H9 (cell line): ENCODE measurements around the gene LARGE1. TPM values are rescaled to one million over a fixed set of nuclear protein-coding genes. Genes with fewer than 3 reads are reported as not detected.

ENCODE experiments used
- DNase-seq: peaks from one replicate; pipeline ENCODE4 v3.0.0-alpha.2; 2017
- H2AFZ ChIP-seq: one replicate; pipeline ENCODE4 v1.6.1; 2013; ENCODE audit warnings: mild to moderate bottlenecking, low read length, control low read depth, moderate library complexity
- H2AK5ac ChIP-seq: 2 replicates; pipeline ENCODE4 v1.6.1; 2013; ENCODE audit warnings: low read length, control low read depth, mixed read lengths; ENCODE audit not compliant: insufficient read length
- H2BK120ac ChIP-seq: one replicate; pipeline ENCODE4 v1.6.1; 2013; ENCODE audit warnings: low read depth, mild to moderate bottlenecking, low read length, control low read depth, inconsistent platforms; ENCODE audit not compliant: poor library complexity, severe bottlenecking
- H2BK12ac ChIP-seq: 2 replicates; pipeline ENCODE4 v1.6.1; 2013; ENCODE audit warnings: low read length, control low read depth, mixed read lengths, low read depth; ENCODE audit not compliant: insufficient read length
- H2BK15ac ChIP-seq: 2 replicates; pipeline ENCODE4 v1.6.1; 2013; ENCODE audit warnings: low read depth, low read length, control low read depth
- H2BK20ac ChIP-seq: one replicate; pipeline ENCODE4 v1.6.1; 2013; ENCODE audit warnings: low read depth, mild to moderate bottlenecking, low read length, control low read depth, inconsistent platforms; ENCODE audit not compliant: poor library complexity, severe bottlenecking
- H2BK5ac ChIP-seq: 2 replicates; pipeline ENCODE4 v1.6.1; 2013; ENCODE audit warnings: low read length, control low read depth, mixed read lengths; ENCODE audit not compliant: insufficient read length
- H3K14ac ChIP-seq: 2 replicates; pipeline ENCODE4 v1.6.1; 2013; ENCODE audit warnings: low read length, control low read depth; ENCODE audit not compliant: insufficient read depth
- H3K18ac ChIP-seq: 2 replicates; pipeline ENCODE4 v1.6.1; 2013; ENCODE audit warnings: low read depth, mild to moderate bottlenecking, mixed read lengths, low read length, control low read depth; ENCODE audit not compliant: insufficient read length
- H3K23ac ChIP-seq: 2 replicates; pipeline ENCODE4 v1.6.1; 2013; ENCODE audit warnings: low read length, control low read depth, mixed read lengths, low read depth; ENCODE audit not compliant: insufficient read length
- H3K23me2 ChIP-seq: 2 replicates; pipeline ENCODE4 v1.6.1; 2013; ENCODE audit warnings: low read depth, mild to moderate bottlenecking, mixed read lengths, low read length, control low read depth; ENCODE audit not compliant: insufficient read length, poor library complexity, severe bottlenecking
- H3K27ac ChIP-seq: 2 replicates; pipeline ENCODE4 v1.5.1; 2013; ENCODE audit warnings: low read length, control low read depth, mixed read lengths, low read depth; ENCODE audit not compliant: insufficient read length
- H3K27me3 ChIP-seq: 2 replicates; pipeline ENCODE4 v1.6.1; 2013; ENCODE audit warnings: low read length, control low read depth, inconsistent platforms; ENCODE audit not compliant: insufficient read depth
- H3K4ac ChIP-seq: 2 replicates; pipeline ENCODE4 v1.6.1; 2013; ENCODE audit warnings: low read depth, mild to moderate bottlenecking, control low read depth, inconsistent platforms, low read length, moderate library complexity
- H3K4me1 ChIP-seq: 2 replicates; pipeline ENCODE4 v1.6.1; 2013; ENCODE audit warnings: low read length, control low read depth, inconsistent platforms; ENCODE audit not compliant: insufficient read depth
- H3K4me2 ChIP-seq: 2 replicates; pipeline ENCODE4 v1.6.1; 2013; ENCODE audit warnings: low read length, control low read depth, mixed read lengths; ENCODE audit not compliant: insufficient read length, insufficient read depth
- H3K56ac ChIP-seq: 2 replicates; pipeline ENCODE4 v1.6.1; 2013; ENCODE audit warnings: low read depth, mild to moderate bottlenecking, mixed read lengths, low read length, control low read depth; ENCODE audit not compliant: insufficient read length
- H3K79me1 ChIP-seq: 2 replicates; pipeline ENCODE4 v1.6.1; 2013; ENCODE audit warnings: low read depth, mild to moderate bottlenecking, moderate library complexity, low read length, control low read depth, inconsistent platforms; ENCODE audit not compliant: insufficient read depth, poor library complexity, severe bottlenecking
- H3K79me2 ChIP-seq: 2 replicates; pipeline ENCODE4 v1.6.1; 2013; ENCODE audit warnings: low read length, control low read depth, inconsistent platforms; ENCODE audit not compliant: insufficient read depth
- H3K9ac ChIP-seq: 2 replicates; pipeline ENCODE4 v1.6.1; 2013; ENCODE audit warnings: low read length, control low read depth, mixed read lengths; ENCODE audit not compliant: insufficient read length; ENCODE audit errors: extremely low read depth
- H3K9me3 ChIP-seq: one replicate; pipeline ENCODE4 v1.6.1; 2013; ENCODE audit warnings: low read depth, low read length, inconsistent platforms; ENCODE audit not compliant: control insufficient read depth
- H3T11ph ChIP-seq: one replicate; pipeline ENCODE4 v1.6.1; 2013; ENCODE audit warnings: mild to moderate bottlenecking, low read length, control low read depth, inconsistent platforms
- H4K20me1 ChIP-seq: one replicate; pipeline ENCODE4 v1.6.1; 2013; ENCODE audit not compliant: control insufficient read depth, insufficient read length, insufficient read depth
- H4K5ac ChIP-seq: 2 replicates; pipeline ENCODE4 v1.6.1; 2013; ENCODE audit warnings: low read depth, mild to moderate bottlenecking, mixed read lengths, low read length, control low read depth; ENCODE audit not compliant: insufficient read length
- H4K8ac ChIP-seq: replicated peaks from 2 replicates; pipeline ENCODE4 v1.6.1; 2013; ENCODE audit warnings: low read length, control low read depth, mixed read lengths, low read depth; ENCODE audit not compliant: insufficient read length
- H4K91ac ChIP-seq: 2 replicates; pipeline ENCODE4 v1.6.1; 2013; ENCODE audit warnings: low read depth, mild to moderate bottlenecking, moderate library complexity, mixed read lengths, low read length, control low read depth; ENCODE audit not compliant: insufficient read length
- H3K27ac Mint-ChIP-seq, 3 experiments: 2 replicates in 2 of 3; 3 replicates in 1 of 3; pipeline ENCODE4 v1.8.0; 2020 to 2021; ENCODE audit warnings: mixed read lengths in 3 of 3, mild to moderate bottlenecking in 1 of 3, moderate library complexity in 1 of 3
- H3K27me3 Mint-ChIP-seq: 2 replicates; pipeline ENCODE4 v1.8.0; 2021; ENCODE audit warnings: low read depth, mild to moderate bottlenecking, moderate library complexity, mixed read lengths
- H3K36me3 Mint-ChIP-seq, 3 experiments: 2 replicates in 2 of 3; 3 replicates in 1 of 3; pipeline ENCODE4 v1.8.0; 2020 to 2021; ENCODE audit warnings: low read depth in 3 of 3, mixed read lengths in 3 of 3; ENCODE audit not compliant: insufficient read depth in 1 of 3
- H3K4me1 Mint-ChIP-seq, 2 experiments: 2 replicates each; pipeline ENCODE4 v1.8.0; 2020; ENCODE audit warnings: mixed read lengths in 2 of 2
- H3K4me3 Mint-ChIP-seq, 2 experiments: 2 replicates in 1 of 2; 3 replicates in 1 of 2; pipeline ENCODE4 v1.8.0; 2020 to 2021; ENCODE audit warnings: mild to moderate bottlenecking in 2 of 2, mixed read lengths in 2 of 2, moderate library complexity in 1 of 2
- H3K9me3 Mint-ChIP-seq, 2 experiments: 2 replicates in 1 of 2; 3 replicates in 1 of 2; pipeline ENCODE4 v1.8.0; 2020; ENCODE audit warnings: mild to moderate bottlenecking in 2 of 2, mixed read lengths in 2 of 2, moderate library complexity in 1 of 2
- CTCF ChIP-seq: fragments of 200-600 bp; sonication (generic); conservative IDR thresholded peaks from 3 replicates; pipeline ENCODE4 v1.8.0; 2021; ENCODE audit warnings: antibody characterized with exemption, mild to moderate bottlenecking
- WGBS: extraction: QIAGEN DNeasy Blood & Tissue Kit; methylation state at CpG from one replicate; pipeline ENCODE4 v1.1.7; 2013; ENCODE audit warnings: missing lambda C conversion rate, low lambda C conversion rate, mixed read lengths; ENCODE audit not compliant: insufficient read length; ENCODE audit errors: extremely low coverage; 5-methylcytosine and 5-hydroxymethylcytosine counted together
- total RNA-seq: library from RNA; stranded (reverse); gene quantifications from 2 replicates; pipeline ENCODE4 v1.2.1, GENCODE V29; 2021

The LARGE1 gene
- total RNA-seq, 1 experiment from 2014 or later: 43.5 TPM

- Histone ChIP-seq H3K9me3 (no peaks in the 10 kb centered on the region), H2BK12ac (no peak overlapping the region), H3K18ac (peak overlapping the region; percentile 80), H3K4me1 (peaks cover 7% of the 10 kb centered on the region; the same call in 1 of the 2 replicates), H3K27ac (no peak overlapping the region), H3K79me2 (peaks cover 31% of the 10 kb centered on the region), H3K56ac (no peak overlapping the region), H2BK5ac (no peak overlapping the region), H2BK120ac (no peak overlapping the region), H2AFZ (no peak overlapping the region), H2BK15ac (no peak overlapping the region), H4K20me1 (no peaks in the 10 kb centered on the region), H3K23me2 (peaks cover 25% of the 10 kb centered on the region), H3K27me3 (no peaks in the 10 kb centered on the region; the same call in 1 of the 2 replicates), H3K14ac (peak overlapping the region; percentile 62), H2AK5ac (no peak overlapping the region), H3K79me1 (no peaks in the 10 kb centered on the region), H3T11ph (no peak overlapping the region), H3K4ac (no peak overlapping the region), H4K8ac (no peak overlapping the region), H3K4me2 (peak overlapping the region; percentile 97), H4K91ac (no peak overlapping the region), H2BK20ac (no peak overlapping the region), H3K9ac (peak overlapping the region; percentile 60), H4K5ac (no peak overlapping the region), H3K23ac (no peak overlapping the region)
- WGBS: no CpG with 5 or more reads among the region's 52 CpGs
- H3K9me3 Mint-ChIP-seq: no peaks in the 10 kb centered on the region
- H3K27me3 Mint-ChIP-seq: peaks cover 18% of the 10 kb centered on the region
- H3K27ac Mint-ChIP-seq: peak overlapping the region; percentile 92 to 97 (median 94)
- no peak for TF ChIP-seq CTCF
- DNase-seq: peak; percentile 88
- H3K4me1 Mint-ChIP-seq: peaks cover 45 to 58% of the 10 kb centered on the region in 2 experiments
- H3K36me3 Mint-ChIP-seq: peaks cover 0 to 4% (median 0%) of the 10 kb centered on the region in 3 experiments; a peak in 3 of 7 replicates
- peak overlapping the region; percentile 85 to 94 for H3K4me3 Mint-ChIP-seq
Measured at GRCh38 chr22:33921525-33922348, 1.5 kb upstream of the LARGE1 start.
